ENCODE results near the gene LEMD2. TPM values are rescaled to one million over a fixed set of nuclear protein-coding genes. Genes with fewer than 3 reads are reported as not detected.

The LEMD2 gene
- total RNA-seq, 1 donor = 80.2 TPM

GRCh38 chr6:33725222-33725621, 63.7 kb downstream of the LEMD2 start:
- Histone ChIP-seq H3K27me3 (ENCODE audit: insufficient read depth, low read length) (no peaks in the 10 kb centered on the region), H3K4me3 (ENCODE audit: low read length) (no peak overlapping the region), H3K4me1 (ENCODE audit: insufficient read depth, low read length) (no peaks in the 10 kb centered on the region), H3K9me3 (ENCODE audit: low read depth, low read length) (no peaks in the 10 kb centered on the region)

GRCh38 chr6:33724102-33725023, 64.6 kb downstream of the LEMD2 start:
- no peak overlapping the region for H3K4me3 ChIP-seq (ENCODE audit: low read length)
- no peaks in the 10 kb centered on the region for H3K9me3 ChIP-seq (ENCODE audit: low read depth, low read length)
- no peaks in the 10 kb centered on the region for H3K27me3 ChIP-seq (ENCODE audit: insufficient read depth, low read length)
- no peaks in the 10 kb centered on the region for H3K4me1 ChIP-seq (ENCODE audit: insufficient read depth, low read length)

- Histone ChIP-seq H3K27me3 (ENCODE audit: insufficient read depth, low read length) (no peaks in the 10 kb centered on the region), H3K4me3 (ENCODE audit: low read length) (no peak overlapping the region), H3K9me3 (ENCODE audit: low read depth, low read length) (no peaks in the 10 kb centered on the region), H3K4me1 (ENCODE audit: insufficient read depth, low read length) (no peaks in the 10 kb centered on the region)
These were observed 65.4 kb downstream of the LEMD2 start for GRCh38 chr6:33723371-33724085.

- no peaks in the 10 kb centered on the region for H3K27me3 ChIP-seq (ENCODE audit: insufficient read depth, low read length)
- no peaks in the 10 kb centered on the region for H3K9me3 ChIP-seq (ENCODE audit: low read depth, low read length)
- H3K4me3 ChIP-seq (ENCODE audit: low read length) = no peak overlapping the region
- no peaks in the 10 kb centered on the region for H3K4me1 ChIP-seq (ENCODE audit: insufficient read depth, low read length)
These were observed 66.8 kb downstream of the LEMD2 start for GRCh38 chr6:33722103-33722623.

GRCh38 chr6:33721508-33721907, 67.4 kb downstream of the LEMD2 start:
- no peaks in the 10 kb centered on the region for H3K9me3 ChIP-seq (ENCODE audit: low read depth, low read length)
- H3K27me3 ChIP-seq (ENCODE audit: insufficient read depth, low read length) = no peaks in the 10 kb centered on the region
- H3K4me3 ChIP-seq (ENCODE audit: low read length) = no peak overlapping the region
- H3K4me1 ChIP-seq (ENCODE audit: insufficient read depth, low read length) = no peaks in the 10 kb centered on the region

Other genes starting within 250 kb of the LEMD2 start
- gene BAK1, start 208.9 kb downstream of the LEMD2 start, total RNA-seq = 17.9 TPM
- 13.6 TPM for gene ITPR3, start 167.8 kb downstream of the LEMD2 start, total RNA-seq
- 2.4 TPM for gene UQCC2, start 77.4 kb downstream of the LEMD2 start, total RNA-seq
- gene IP6K3, start 42.2 kb downstream of the LEMD2 start, total RNA-seq = not detected
- not detected for gene MLN, start 14.9 kb upstream of the LEMD2 start, total RNA-seq